A673 (cell line): ENCODE results near the gene XDH. TPM values are rescaled to one million over a fixed set of nuclear protein-coding genes. Genes with fewer than 3 reads are reported as not detected.

Source experiments
- BruUV-seq: library from RNA; stranded (reverse); fragments of 400-500 nt; replicated peaks from 2 replicates; lab custom pipeline; 2021; lab: Mats Ljungman, UMichigan
- CTCF ChIA-PET: fragments of 300-600 bp; sonication (Branson Sonifier 250); formaldehyde crosslinking; loops from one replicate; lab custom pipeline; 2022; ENCODE audit warnings: antibody characterized with exemption; lab: Charles Lee
- POLR2A ChIA-PET: fragments of 300-600 bp; sonication (Branson Sonifier 250); formaldehyde crosslinking; loops from one replicate; lab custom pipeline; 2022; ENCODE audit warnings: antibody characterized with exemption; ENCODE audit not compliant: low non-redundant PET; lab: Charles Lee
- DNase-seq: peaks from one replicate; pipeline ENCODE4 v3.0.0-alpha.2; 2015; ENCODE audit warnings: low spot score
- H3K27ac ChIP-seq: fragments of 200-600 bp; sonication (generic); 2 replicates; pipeline ENCODE4 v1.5.1; 2016; ENCODE audit warnings: mixed run types, low read depth, mild to moderate bottlenecking, mixed read lengths, antibody characterized with exemption, low read length; ENCODE audit not compliant: poor library complexity, severe bottlenecking
- H3K27me3 ChIP-seq: fragments of 200-600 bp; sonication (generic); replicated peaks from 2 replicates; pipeline ENCODE4 v1.6.1; 2017; ENCODE audit warnings: mixed run types, low read depth, mild to moderate bottlenecking, mixed read lengths, antibody characterized with exemption, low read length; ENCODE audit not compliant: insufficient read depth, poor library complexity
- H3K36me3 ChIP-seq: fragments of 200-600 bp; sonication (generic); 2 replicates; pipeline ENCODE4 v1.6.1; 2016; ENCODE audit warnings: mixed run types, mild to moderate bottlenecking, mixed read lengths, antibody characterized with exemption, low read length; ENCODE audit not compliant: insufficient read depth, poor library complexity, severe bottlenecking
- H3K4me1 ChIP-seq: fragments of 200-600 bp; sonication (generic); 2 replicates; pipeline ENCODE4 v1.6.1; 2017; ENCODE audit warnings: mixed run types, mild to moderate bottlenecking, mixed read lengths, antibody characterized with exemption, low read length; ENCODE audit not compliant: insufficient read depth, poor library complexity, severe bottlenecking
- H3K4me3 ChIP-seq: fragments of 200-600 bp; sonication (generic); 2 replicates; pipeline ENCODE4 v1.5.1; 2016; ENCODE audit warnings: low read depth, mixed run types, mild to moderate bottlenecking, mixed read lengths, low read length; ENCODE audit not compliant: poor library complexity, severe bottlenecking
- H3K9me3 ChIP-seq: fragments of 200-600 bp; sonication (generic); 2 replicates; pipeline ENCODE4 v1.6.1; 2016; ENCODE audit warnings: mixed run types, low read depth, mild to moderate bottlenecking, mixed read lengths, antibody characterized with exemption, low read length; ENCODE audit not compliant: poor library complexity, severe bottlenecking
- CTCF ChIP-seq: fragments of 300-800, 200-600 bp; sonication (generic); conservative IDR thresholded peaks from 2 replicates; pipeline ENCODE4 v1.5.1; 2017; ENCODE audit warnings: low read depth, mild to moderate bottlenecking, antibody characterized with exemption, low read length, moderate library complexity, mixed read lengths
- EZH2 ChIP-seq: fragments of 200-600 bp; sonication (generic); IDR thresholded peaks from 2 replicates; pipeline ENCODE4 v1.6.1; 2017; ENCODE audit warnings: borderline replicate concordance, low read depth, mild to moderate bottlenecking, mixed read lengths, antibody characterized with exemption, low read length; ENCODE audit not compliant: poor library complexity, severe bottlenecking
- intact Hi-C: fragments of 100-400 bp; cut with micrococcal nuclease; formaldehyde crosslinking; loops from one replicate; pipeline ENCODE4 v1.10.0; 2022; ENCODE audit not compliant: unreplicated experiment
- total RNA-seq: library from RNA; stranded (reverse); gene quantifications from 2 replicates; pipeline ENCODE4 v1.2.3, GENCODE V29; 2021

The XDH gene
- total RNA-seq, 1 experiment from 2014 or later: 0.19 TPM

- CTCF ChIA-PET: no interaction called here
- Histone ChIP-seq H3K27ac (no peak overlapping the region), H3K27me3 (no peaks in the 10 kb centered on the region), H3K4me1 (no peaks in the 10 kb centered on the region), H3K36me3 (no peaks in the 10 kb centered on the region), H3K9me3 (peaks cover 1% of the 10 kb centered on the region), H3K4me3 (no peak overlapping the region)
- TF ChIP-seq CTCF: no peak
- TF ChIP-seq EZH2: no peak
- intact Hi-C loops: no loop called here
- POLR2A ChIA-PET: no interaction called here
- BruUV-seq: no TSS peak
- DNase-seq: no peak
Measured at GRCh38 chr2:31429040-31429439, 14.5 kb upstream of the XDH start.

- no TSS peak for BruUV-seq
- no peaks in the 10 kb centered on the region for H3K27me3 ChIP-seq
- POLR2A ChIA-PET: no interaction called here
- peaks cover 4% of the 10 kb centered on the region for H3K9me3 ChIP-seq
- DNase-seq: no peak
- no peak overlapping the region for H3K4me3 ChIP-seq
- H3K4me1 ChIP-seq: no peaks in the 10 kb centered on the region
- intact Hi-C loops: no loop called here
- CTCF ChIA-PET: no interaction called here
- TF ChIP-seq EZH2 (no peak), CTCF (no peak)
- H3K27ac ChIP-seq: no peak overlapping the region
- H3K36me3 ChIP-seq: no peaks in the 10 kb centered on the region
Measured at GRCh38 chr2:31428001-31428418, 13.5 kb upstream of the XDH start.

GRCh38 chr2:31426096-31426495 is 11.6 kb upstream of the XDH start:
- BruUV-seq: no TSS peak

More at GRCh38 chr2:31426096-31426495, 11.6 kb upstream of the XDH start:
- no peak overlapping the region for H3K27ac ChIP-seq
- H3K4me3 ChIP-seq: no peak overlapping the region
- peaks cover 4% of the 10 kb centered on the region for H3K9me3 ChIP-seq
- POLR2A ChIA-PET: no interaction called here
- TF ChIP-seq EZH2 (no peak), CTCF (no peak)
- intact Hi-C loops: no loop called here
- CTCF ChIA-PET: no interaction called here
- H3K4me1 ChIP-seq: no peaks in the 10 kb centered on the region
- DNase-seq: no peak
- no peaks in the 10 kb centered on the region for H3K27me3 ChIP-seq
- H3K36me3 ChIP-seq: no peaks in the 10 kb centered on the region
